Measurements from ENCODE around the gene PCGF2.

Gene PCGF2

GRCh38 chr17:38751144-38751807, 3.1 kb upstream of the PCGF2 start:
- FAIRE-seq, result no peak

DNA sequence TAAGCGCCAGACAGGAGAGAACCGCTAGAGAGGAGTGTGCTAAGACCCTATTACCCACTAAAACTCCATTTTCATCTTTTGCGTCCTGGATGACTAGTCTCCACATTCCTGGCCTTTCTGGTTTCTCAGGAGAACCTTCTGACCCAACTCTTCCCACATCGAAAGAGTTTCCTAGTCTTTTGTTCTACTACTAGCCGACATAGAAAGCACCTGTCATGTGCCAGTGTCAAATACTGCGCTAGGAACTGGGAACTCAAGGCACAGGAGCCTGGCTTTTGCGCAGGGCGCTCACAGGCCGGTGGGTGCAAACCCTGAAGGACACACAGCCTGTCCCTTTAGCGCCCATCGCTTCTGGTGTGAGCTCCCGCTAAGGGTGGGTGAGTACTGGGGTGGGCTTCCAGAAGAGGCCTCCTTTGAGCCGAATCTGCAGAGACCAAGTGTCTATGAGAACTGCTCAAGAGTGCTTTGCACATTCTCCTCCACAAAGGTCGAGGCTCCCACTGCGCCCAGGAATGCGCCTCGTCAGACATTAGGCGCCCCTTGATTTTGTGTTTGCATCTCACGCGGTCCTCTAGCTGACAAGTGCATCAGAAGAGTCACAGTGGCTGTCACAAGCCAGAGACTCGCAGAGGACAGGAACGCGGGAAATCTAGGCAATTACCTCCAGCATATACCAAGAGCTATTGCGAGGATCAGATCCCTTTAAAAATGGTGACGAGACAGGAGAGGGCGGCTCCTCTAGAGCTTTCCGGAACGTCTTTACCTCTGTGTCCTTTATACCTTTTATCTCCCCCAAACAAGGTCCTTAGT, 2.4 kb upstream of the PCGF2 start:
- no peak for FAIRE-seq

GRCh38 chr17:38750044-38750311, 1.8 kb upstream of the PCGF2 start:
- no peak for FAIRE-seq

GRCh38 chr17:38749223-38750043, 1.3 kb upstream of the PCGF2 start:
- no peak for FAIRE-seq

DNA sequence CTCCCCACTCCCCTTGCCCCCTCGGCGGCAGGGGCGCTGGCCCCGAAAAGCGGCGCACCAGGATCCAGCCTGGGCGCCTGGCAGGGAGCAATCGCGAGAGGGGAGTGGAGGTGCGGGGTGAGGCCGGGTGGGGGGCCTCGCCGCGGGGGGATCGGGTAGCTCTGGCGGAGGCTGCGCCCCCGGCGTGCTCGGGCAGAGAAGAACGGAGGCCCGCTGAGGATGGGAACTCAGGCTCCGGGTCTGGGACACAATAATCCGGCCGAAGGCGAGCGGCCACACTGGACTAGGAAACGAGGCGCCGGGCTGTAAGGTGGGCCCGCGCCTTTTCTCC, 721 bp upstream of the PCGF2 start:
- FAIRE-seq, result no peak

- no peak for FAIRE-seq
Measured at GRCh38 chr17:38747463-38748148, 530 bp downstream of the PCGF2 start.

GRCh38 chr17:38746849-38747462, 1.2 kb downstream of the PCGF2 start:
- no peak for FAIRE-seq

- FAIRE-seq, result no peak
Measured at GRCh38 chr17:38746004-38746848, 1.9 kb downstream of the PCGF2 start.

- FAIRE-seq, result no peak
Measured at GRCh38 chr17:38745545-38745944, 2.6 kb downstream of the PCGF2 start.

- FAIRE-seq, result no peak
Measured at GRCh38 chr17:38743556-38744171, 4.5 kb downstream of the PCGF2 start.

DNA sequence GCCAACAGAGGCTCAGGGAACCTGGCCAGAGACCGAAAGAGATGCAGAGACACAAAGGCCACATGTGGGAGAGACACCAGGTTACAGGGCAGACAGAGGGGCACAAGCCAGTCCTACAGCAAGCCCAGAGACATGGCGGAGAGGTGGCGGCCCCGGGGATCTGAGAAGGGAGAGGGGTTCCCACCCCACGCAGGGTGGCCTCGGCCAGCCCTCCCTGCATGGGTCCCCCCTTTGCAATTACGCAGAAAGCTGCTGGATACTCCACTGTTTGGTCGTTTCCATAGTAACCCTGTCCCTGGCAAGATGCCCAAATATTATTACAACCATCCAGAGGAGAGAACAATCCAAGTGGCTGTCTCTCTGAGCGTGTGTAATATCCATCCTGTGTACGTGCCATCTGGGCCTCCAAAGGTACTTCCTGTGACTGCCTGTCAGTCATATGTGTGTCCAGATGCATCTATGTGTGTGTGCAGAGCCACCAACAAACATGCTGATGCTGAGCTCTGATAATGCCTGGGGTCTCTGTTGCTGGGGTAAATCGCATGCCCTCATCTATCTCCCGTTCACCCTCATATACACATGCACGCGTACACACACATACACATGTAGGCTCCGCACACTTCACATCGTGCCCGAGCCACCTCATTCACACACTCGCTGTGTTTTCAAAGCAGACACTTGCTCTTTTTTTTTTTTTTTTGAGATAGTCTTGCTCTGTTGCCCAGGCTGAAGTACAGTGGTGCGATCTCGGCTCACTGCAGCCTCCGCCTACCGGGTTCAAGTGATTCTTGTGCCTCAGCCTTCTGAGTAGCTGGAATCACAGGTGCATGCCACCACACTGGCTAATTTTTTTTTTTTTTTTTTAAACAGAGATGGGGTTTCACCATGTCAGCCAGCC, 5.5 kb downstream of the PCGF2 start:
- FAIRE-seq, result no peak

- FAIRE-seq, result no peak
Measured at GRCh38 chr17:38741921-38742410, 6.2 kb downstream of the PCGF2 start.

GRCh38 chr17:38741461-38741860, 6.7 kb downstream of the PCGF2 start:
- no peak for FAIRE-seq

DNA sequence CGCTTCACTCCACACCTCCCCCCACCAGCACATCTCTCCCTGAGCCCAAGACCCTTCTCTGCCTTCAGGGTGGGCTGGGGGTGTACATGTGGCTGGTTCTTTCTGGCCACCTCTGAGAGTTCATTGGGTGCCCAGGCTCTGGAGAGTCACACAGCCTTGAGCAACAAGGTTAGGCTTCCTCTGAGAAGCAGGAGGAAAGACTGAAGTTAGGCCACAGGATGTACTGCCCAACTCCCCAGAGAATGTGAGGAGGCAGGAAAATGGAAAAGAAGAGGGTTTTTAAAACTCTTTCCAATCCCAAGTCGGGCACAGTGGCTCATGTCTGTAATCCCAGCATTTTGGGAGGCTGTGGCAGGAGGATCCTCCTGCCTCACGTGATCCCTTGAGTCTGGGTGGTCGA, 7.3 kb downstream of the PCGF2 start:
- no peak for FAIRE-seq

DNA sequence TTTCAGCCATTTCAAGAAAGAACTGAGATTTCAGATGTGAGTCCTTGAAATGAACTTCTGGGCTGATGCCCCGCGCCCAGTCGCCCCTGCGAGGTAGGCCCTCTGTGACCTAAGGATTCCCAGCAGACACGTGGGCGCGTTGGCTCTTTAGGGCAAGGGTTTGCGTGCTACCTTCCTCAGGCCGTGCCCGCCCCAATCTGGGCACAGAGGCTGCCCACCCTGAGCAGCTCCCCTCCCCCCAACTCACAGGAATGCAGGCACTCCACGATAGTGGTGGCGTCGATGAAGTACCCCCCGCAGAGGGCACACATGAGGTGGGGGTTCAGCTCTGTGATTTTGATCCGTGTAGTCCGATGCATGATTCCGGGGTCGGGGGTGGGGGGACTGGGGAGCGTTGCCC, 8.1 kb downstream of the PCGF2 start:
- FAIRE-seq, result no peak

- FAIRE-seq, result no peak
Measured at GRCh38 chr17:38739305-38739704, 8.8 kb downstream of the PCGF2 start.

- FAIRE-seq, result no peak
Measured at GRCh38 chr17:38738686-38739085, 9.4 kb downstream of the PCGF2 start.

DNA sequence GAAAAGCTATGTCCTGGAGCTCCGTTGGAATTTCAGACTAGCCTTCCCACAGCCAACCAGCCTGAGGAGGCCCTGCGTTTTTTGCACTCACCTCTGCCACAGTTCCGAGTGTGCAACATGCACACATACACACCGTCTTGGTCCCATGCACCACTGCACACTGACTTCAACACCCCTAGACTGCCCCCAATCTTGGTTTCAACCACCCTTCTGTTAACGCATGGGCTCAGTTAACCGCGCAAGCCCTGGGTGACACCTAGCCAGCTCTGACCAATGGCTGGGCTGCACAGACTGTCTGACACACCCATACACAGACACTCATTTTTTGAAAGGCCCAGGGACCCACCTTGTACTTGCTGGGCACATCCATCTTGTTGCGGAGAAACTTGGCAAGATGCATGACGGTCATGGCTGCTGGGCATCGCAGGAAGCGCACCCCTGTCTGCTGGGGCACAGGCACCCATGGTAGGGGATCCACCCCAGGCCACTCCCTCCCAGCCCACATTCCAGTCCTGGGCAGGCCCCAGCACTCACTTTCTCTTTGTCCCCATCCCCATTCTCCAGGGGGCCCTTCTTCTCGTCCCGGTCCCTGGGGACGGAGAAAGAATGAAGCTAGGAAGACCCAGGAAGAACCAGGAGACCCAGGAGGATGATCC, 10.0 kb downstream of the PCGF2 start:
- FAIRE-seq, result no peak

DNA sequence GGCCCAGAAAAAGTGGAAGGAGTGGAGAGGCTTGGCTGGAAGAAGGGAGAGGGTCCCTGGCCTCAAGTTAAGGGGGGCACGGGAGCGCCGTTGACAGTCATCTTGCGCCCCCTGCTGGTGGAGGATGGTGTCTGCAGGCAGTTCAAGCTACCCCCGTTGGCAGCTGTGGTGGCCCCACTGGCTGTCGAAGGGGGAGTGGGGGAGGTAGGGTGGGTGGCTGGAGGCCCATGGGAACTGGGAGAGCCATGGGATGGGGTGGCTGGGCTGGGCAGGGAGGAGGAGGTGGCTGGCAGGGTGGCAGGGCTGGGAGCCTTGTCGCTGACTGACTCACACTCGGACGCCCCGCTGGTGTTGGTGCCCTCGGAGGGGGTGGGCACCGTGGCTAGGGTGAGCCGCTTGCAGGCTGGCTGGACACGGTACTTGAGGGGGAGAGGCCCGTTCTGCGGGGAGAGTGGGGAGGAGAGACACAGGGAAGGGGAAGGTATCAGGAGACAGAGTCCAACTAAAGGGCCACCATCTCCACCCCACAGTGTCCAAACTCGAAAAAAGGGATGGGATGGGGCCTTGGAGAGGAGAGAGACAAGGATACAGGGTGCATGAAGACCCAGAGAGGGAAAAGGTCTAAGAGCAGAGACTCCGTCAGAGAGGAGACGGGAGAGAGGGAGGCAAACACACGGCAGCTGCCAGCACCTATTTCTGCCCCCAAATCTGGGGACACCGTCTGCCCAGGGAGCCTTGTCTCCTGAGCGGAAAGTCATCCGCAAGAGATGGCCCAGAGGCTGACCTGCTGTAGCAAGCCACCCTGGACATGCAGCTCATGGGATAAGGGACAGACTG, 12.8 kb downstream of the PCGF2 start:
- FAIRE-seq, result no peak
